GM21737 (cell line): ENCODE results near the gene AGAP4.
"Not testable (repeated sequence)": the region's sequence is repeated elsewhere in the genome, so short reads cannot be mapped to it uniquely, and the experiment has no call there.

Experiments used
- ATAC-seq: cut with Tn5 transposase; IDR thresholded peaks from one replicate; pipeline ENCODE4 v1.9.1; 2021; ENCODE audit warnings: mild to moderate bottlenecking, moderate library complexity; ENCODE audit not compliant: unreplicated experiment

Gene AGAP4

GRCh38 chr10:45794761-45795160 is 52.5 kb downstream of the AGAP4 start:
- not testable (repeated sequence) for ATAC-seq

DNA sequence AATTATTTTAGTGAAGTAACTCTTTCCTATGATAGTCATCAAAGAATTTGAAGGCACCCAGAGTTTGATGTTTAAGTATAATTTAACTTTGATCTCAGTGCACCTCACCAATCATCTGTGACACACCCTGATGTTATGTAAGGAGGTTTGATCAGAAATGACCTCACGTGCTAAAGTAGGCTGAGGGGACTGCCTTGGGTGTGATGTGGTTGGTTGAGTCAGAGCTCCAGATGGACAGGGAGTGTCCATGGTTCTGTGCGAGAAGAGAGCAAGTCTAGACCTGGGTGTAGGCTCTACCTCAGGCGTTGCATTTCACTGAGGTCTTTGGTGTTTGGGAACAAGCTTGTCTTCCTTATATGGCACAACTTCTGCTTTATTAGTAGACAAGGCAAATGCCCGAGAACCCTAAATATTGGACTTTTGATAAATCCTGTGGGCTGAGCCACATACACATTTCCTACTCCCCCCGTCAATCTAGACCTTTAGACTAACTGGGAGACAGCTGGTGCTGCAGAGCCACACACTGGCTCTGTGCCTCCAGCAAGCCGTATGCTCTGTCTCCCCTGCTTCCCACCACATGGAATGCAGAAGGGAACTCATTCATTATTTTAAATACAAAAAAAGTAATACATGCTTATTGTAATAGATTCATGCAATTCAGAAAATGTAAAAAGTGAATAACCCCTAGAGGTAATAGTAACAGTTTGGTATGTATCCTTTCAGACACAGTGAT is 56.4 kb downstream of the AGAP4 start:
- not testable (repeated sequence) for ATAC-seq

- not testable (repeated sequence) for ATAC-seq
Measured at GRCh38 chr10:45789991-45790390, 57.3 kb downstream of the AGAP4 start.

DNA sequence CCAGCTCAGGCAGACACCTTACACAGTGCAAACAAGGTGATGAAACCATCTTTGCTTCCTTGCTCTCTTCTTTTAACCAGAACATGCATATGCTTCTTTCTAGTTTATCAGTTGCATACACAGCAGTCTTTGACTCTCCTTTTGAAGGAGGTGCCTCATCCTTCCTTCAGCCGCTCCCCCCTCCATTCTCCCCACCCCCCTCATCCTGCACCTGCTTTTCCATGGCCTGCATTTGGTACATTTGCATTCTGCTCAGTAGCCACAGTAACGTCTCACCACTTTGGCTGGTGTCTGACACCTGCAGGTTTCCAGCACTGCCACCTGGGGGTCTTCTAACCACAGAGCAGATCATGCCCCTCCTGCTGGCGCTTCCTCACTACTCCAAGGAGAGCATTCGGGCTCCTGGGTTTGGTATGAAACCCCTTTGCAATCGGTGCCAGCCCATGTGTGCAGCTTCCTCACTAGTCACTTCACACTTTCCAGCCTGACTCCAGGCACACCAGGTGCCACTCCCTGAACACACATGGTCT is 60.0 kb downstream of the AGAP4 start:
- ATAC-seq = not testable (repeated sequence)

GRCh38 chr10:45786217-45786616 is 61.1 kb downstream of the AGAP4 start:
- not testable (repeated sequence) for ATAC-seq
